Activated T-helper 9 cell treated with anti-CD3 and anti-CD28 coated beads, Interleukin-2, amount 50 U/mL, for 16 hours (primary cell): ENCODE measurements around the gene HNMT.

Experiments
- DNase-seq: peaks from one replicate; pipeline ENCODE4 v3.0.0-alpha.2; 2020; ENCODE audit warnings: low read depth

HNMT gene

GRCh38 chr2:138012082-138012481 lies 47.8 kb downstream of the HNMT start:
- DNase-seq, result no peak

GRCh38 chr2:138012968-138013367 lies 48.7 kb downstream of the HNMT start:
- DNase-seq, result no peak

- DNase-seq, result no peak
Observed at GRCh38 chr2:138013639-138014038, 49.4 kb downstream of the HNMT start.

- DNase-seq, result no peak
Observed at GRCh38 chr2:138015494-138015893, 51.2 kb downstream of the HNMT start.

GRCh38 chr2:138016351-138017087 lies 52.2 kb downstream of the HNMT start:
- no peak for DNase-seq

GRCh38 chr2:138017824-138018223 lies 53.6 kb downstream of the HNMT start:
- no peak for DNase-seq

- DNase-seq, result no peak
Observed at GRCh38 chr2:138018866-138019688, 54.8 kb downstream of the HNMT start.

- no peak for DNase-seq
Observed at GRCh38 chr2:138020432-138020831, 56.2 kb downstream of the HNMT start.

- DNase-seq, result no peak
Observed at GRCh38 chr2:138021154-138021553, 56.9 kb downstream of the HNMT start.

GRCh38 chr2:138023298-138023697 lies 59.0 kb downstream of the HNMT start:
- DNase-seq, result no peak

- DNase-seq, result no peak
Observed at GRCh38 chr2:138023976-138024375, 59.7 kb downstream of the HNMT start.

GRCh38 chr2:138026111-138027020 lies 62.1 kb downstream of the HNMT start:
- DNase-seq, result no peak

GRCh38 chr2:138028538-138028937 lies 64.3 kb downstream of the HNMT start:
- DNase-seq, result no peak

GRCh38 chr2:138029276-138029675 lies 65.0 kb downstream of the HNMT start:
- DNase-seq, result no peak

GRCh38 chr2:138030459-138030858 lies 66.2 kb downstream of the HNMT start:
- DNase-seq, result no peak

- no peak for DNase-seq
Observed at GRCh38 chr2:138032334-138032733, 68.1 kb downstream of the HNMT start.

GRCh38 chr2:138034536-138034935 lies 70.3 kb downstream of the HNMT start:
- no peak for DNase-seq

- no peak for DNase-seq
Observed at GRCh38 chr2:138035608-138036217, 71.4 kb downstream of the HNMT start.

GRCh38 chr2:138036522-138036921 lies 72.2 kb downstream of the HNMT start:
- DNase-seq, result no peak

- DNase-seq, result no peak
Observed at GRCh38 chr2:138037090-138037489, 72.8 kb downstream of the HNMT start.

- DNase-seq, result no peak
Observed at GRCh38 chr2:138040616-138041015, 76.3 kb downstream of the HNMT start.

- DNase-seq, result no peak
Observed at GRCh38 chr2:138042311-138042710, 78.0 kb downstream of the HNMT start.
